Measurements from ENCODE around the gene ARSG.
"Not testable (repeated sequence)": the region's sequence is repeated elsewhere in the genome, so short reads cannot be mapped to it uniquely, and the experiment has no call there.

DNA sequence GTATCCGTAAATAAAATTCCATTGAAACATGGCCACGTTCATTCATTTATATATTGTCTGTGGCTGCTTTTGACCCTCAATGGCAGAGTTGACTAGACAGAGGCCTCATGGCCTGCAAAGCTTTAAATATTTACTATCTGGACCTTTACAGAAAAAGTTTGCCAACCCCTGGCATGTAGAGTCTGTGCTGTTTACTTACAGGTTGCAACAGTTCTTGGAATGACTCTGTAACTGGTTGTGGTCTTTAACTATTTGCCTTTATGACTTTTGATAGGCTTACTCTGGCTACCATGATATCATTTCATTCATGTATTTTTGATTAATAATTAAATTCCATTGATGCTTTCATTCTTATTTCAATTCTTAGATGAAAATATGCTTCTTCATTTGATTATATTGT lies 25.5 kb upstream of the ARSG start:
- not testable (repeated sequence) for TF ChIP-seq POLR2A (IDR thresholded peaks at IDR 0.05)
- TF ChIP-seq, protein P1, sequence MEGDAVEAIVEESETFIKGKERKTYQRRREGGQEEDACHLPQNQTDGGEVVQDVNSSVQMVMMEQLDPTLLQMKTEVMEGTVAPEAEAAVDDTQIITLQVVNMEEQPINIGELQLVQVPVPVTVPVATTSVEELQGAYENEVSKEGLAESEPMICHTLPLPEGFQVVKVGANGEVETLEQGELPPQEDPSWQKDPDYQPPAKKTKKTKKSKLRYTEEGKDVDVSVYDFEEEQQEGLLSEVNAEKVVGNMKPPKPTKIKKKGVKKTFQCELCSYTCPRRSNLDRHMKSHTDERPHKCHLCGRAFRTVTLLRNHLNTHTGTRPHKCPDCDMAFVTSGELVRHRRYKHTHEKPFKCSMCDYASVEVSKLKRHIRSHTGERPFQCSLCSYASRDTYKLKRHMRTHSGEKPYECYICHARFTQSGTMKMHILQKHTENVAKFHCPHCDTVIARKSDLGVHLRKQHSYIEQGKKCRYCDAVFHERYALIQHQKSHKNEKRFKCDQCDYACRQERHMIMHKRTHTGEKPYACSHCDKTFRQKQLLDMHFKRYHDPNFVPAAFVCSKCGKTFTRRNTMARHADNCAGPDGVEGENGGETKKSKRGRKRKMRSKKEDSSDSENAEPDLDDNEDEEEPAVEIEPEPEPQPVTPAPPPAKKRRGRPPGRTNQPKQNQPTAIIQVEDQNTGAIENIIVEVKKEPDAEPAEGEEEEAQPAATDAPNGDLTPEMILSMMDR (IDR thresholded peaks at IDR 0.05), result not testable (repeated sequence)
